Measurements from ENCODE around the gene MFAP5.

MFAP5 gene

GRCh38 chr12:8648576-8649205, 13.9 kb downstream of the MFAP5 start:
- TF ChIP-seq CTCF (IDR thresholded peaks at IDR 0.05; ENCODE audit: borderline replicate concordance, control extremely low read depth, extremely low read depth, insufficient read depth, missing control alignments) = no peak
- DNase-seq (ENCODE audit: low spot score) = peak; percentile 75
- in situ Hi-C loops (cut with MboI; ENCODE audit: low sequenced_read_pairs, unreplicated experiment) = no loop called here

- no peak for TF ChIP-seq CTCF (IDR thresholded peaks at IDR 0.05; ENCODE audit: borderline replicate concordance, control extremely low read depth, extremely low read depth, insufficient read depth, missing control alignments)
- in situ Hi-C loops (cut with MboI; ENCODE audit: low sequenced_read_pairs, unreplicated experiment) = no loop called here
- no peak for DNase-seq (ENCODE audit: low spot score)
Measured at GRCh38 chr12:8647968-8648367, 14.7 kb downstream of the MFAP5 start.

- peak; percentile 56 for DNase-seq (ENCODE audit: low spot score)
- no peak for TF ChIP-seq CTCF (IDR thresholded peaks at IDR 0.05; ENCODE audit: borderline replicate concordance, control extremely low read depth, extremely low read depth, insufficient read depth, missing control alignments)
- in situ Hi-C loops (cut with MboI; ENCODE audit: low sequenced_read_pairs, unreplicated experiment) = no loop called here
Measured at GRCh38 chr12:8644345-8645248, 18.0 kb downstream of the MFAP5 start.

- no peak for DNase-seq (ENCODE audit: low spot score)
- no peak for TF ChIP-seq CTCF (IDR thresholded peaks at IDR 0.05; ENCODE audit: borderline replicate concordance, control extremely low read depth, extremely low read depth, insufficient read depth, missing control alignments)
- in situ Hi-C loops (cut with MboI; ENCODE audit: low sequenced_read_pairs, unreplicated experiment) = no loop called here
Measured at GRCh38 chr12:8642775-8643174, 19.9 kb downstream of the MFAP5 start.

GRCh38 chr12:8639936-8640335, 22.7 kb downstream of the MFAP5 start:
- no peak for DNase-seq (ENCODE audit: low spot score)
- no peak for TF ChIP-seq CTCF (IDR thresholded peaks at IDR 0.05; ENCODE audit: borderline replicate concordance, control extremely low read depth, extremely low read depth, insufficient read depth, missing control alignments)
- in situ Hi-C loops (cut with MboI; ENCODE audit: low sequenced_read_pairs, unreplicated experiment) = no loop called here

GRCh38 chr12:8638951-8639350, 23.7 kb downstream of the MFAP5 start:
- no peak for TF ChIP-seq CTCF (IDR thresholded peaks at IDR 0.05; ENCODE audit: borderline replicate concordance, control extremely low read depth, extremely low read depth, insufficient read depth, missing control alignments)
- no peak for DNase-seq (ENCODE audit: low spot score)
- in situ Hi-C loops (cut with MboI; ENCODE audit: low sequenced_read_pairs, unreplicated experiment) = no loop called here

All from GM13976 (cell line).